HG03108 (cell line): ENCODE data around the gene OSBP2.

Experiments used
- ATAC-seq: cut with Tn5 transposase; IDR thresholded peaks from one replicate; pipeline ENCODE4 v1.9.1; 2021; ENCODE audit warnings: moderate library complexity; ENCODE audit not compliant: unreplicated experiment

The OSBP2 gene

GRCh38 chr22:30830907-30831306 is 136.2 kb downstream of the OSBP2 start:
- no peak for ATAC-seq

- no peak for ATAC-seq
These were observed 137.8 kb downstream of the OSBP2 start for GRCh38 chr22:30832407-30832987.

- no peak for ATAC-seq
These were observed 138.6 kb downstream of the OSBP2 start for GRCh38 chr22:30833322-30833721.

- no peak for ATAC-seq
These were observed 142.9 kb downstream of the OSBP2 start for GRCh38 chr22:30837531-30837930.

- no peak for ATAC-seq
These were observed 143.4 kb downstream of the OSBP2 start for GRCh38 chr22:30838111-30838510.

GRCh38 chr22:30841273-30841672 is 146.6 kb downstream of the OSBP2 start:
- ATAC-seq = no peak

GRCh38 chr22:30843245-30843644 is 148.6 kb downstream of the OSBP2 start:
- ATAC-seq = no peak

- ATAC-seq = no peak
These were observed 152.9 kb downstream of the OSBP2 start for GRCh38 chr22:30847583-30847982.

GRCh38 chr22:30855266-30855665 is 160.6 kb downstream of the OSBP2 start:
- no peak for ATAC-seq

GRCh38 chr22:30855677-30856518 is 161.2 kb downstream of the OSBP2 start:
- ATAC-seq = no peak

GRCh38 chr22:30856741-30857502 is 162.2 kb downstream of the OSBP2 start:
- no peak for ATAC-seq

GRCh38 chr22:30857791-30858190 is 163.1 kb downstream of the OSBP2 start:
- no peak for ATAC-seq

GRCh38 chr22:30858976-30859713 is 164.5 kb downstream of the OSBP2 start:
- ATAC-seq = no peak

GRCh38 chr22:30859714-30860095 is 165.0 kb downstream of the OSBP2 start:
- ATAC-seq = no peak

GRCh38 chr22:30860176-30861105 is 165.8 kb downstream of the OSBP2 start:
- no peak for ATAC-seq

- no peak for ATAC-seq
These were observed 166.5 kb downstream of the OSBP2 start for GRCh38 chr22:30861131-30861530.

- no peak for ATAC-seq
These were observed 167.2 kb downstream of the OSBP2 start for GRCh38 chr22:30861688-30862552.

GRCh38 chr22:30863081-30863833 is 168.6 kb downstream of the OSBP2 start:
- no peak for ATAC-seq
